ENCODE measurements around the gene SLC23A1. TPM values are rescaled to one million over a fixed set of nuclear protein-coding genes. Genes with fewer than 3 reads are reported as not detected.
A peak's percentile ranks its signal among the peaks of the same experiment; 100 is the strongest.
"Not testable (repeated sequence)": the region's sequence is repeated elsewhere in the genome, so short reads cannot be mapped to it uniquely, and the experiment has no call there.

Gene SLC23A1
- total and polyA plus RNA-seq, 4 donors = 3.1 TPM; not detected in 3

DNA sequence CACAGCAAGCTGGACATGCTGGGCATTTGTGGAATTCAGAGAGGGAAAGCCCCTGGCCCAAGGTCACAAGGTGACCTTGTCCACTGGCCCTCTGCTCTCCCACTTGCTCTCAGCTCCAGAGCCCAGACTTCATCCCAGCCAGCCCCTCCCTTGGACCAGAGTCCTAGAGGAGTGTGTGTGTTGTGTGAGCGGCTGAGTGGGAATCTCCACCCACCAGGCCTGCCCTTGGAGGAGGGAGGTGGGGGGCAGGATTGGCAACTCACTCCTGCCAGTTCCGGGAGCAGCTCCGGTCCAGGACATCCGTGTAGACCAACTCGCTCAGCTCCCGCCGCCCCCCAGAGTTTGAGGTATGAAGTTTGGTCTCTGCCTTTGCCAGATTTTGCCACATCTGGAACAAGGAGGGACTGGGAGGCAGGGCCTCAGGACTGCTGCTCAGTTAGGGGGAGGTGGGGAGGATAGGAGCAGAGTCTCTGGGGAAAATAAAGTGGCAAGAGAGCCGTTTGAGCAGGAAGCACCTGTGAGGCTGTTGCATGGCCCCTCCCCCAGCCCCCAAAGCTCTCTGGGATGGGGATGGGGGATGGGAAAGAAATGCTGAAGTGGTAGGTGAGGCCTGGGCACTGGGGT is 5.2 kb upstream of the SLC23A1 start:
- intact Hi-C loops (cut with DNase I) = no loop called here
- WGBS, 2 donors = 18 to 23% methylated on average over 8 of the region's 8 CpGs
- DNase-seq (peak in 1 of 2 donors; percentile 75), ATAC-seq (ENCODE audit: low FRiP score) (no peak)
- H3K27ac ChIP-seq (ENCODE audit: low read depth in 1 of 2, low read length in 2 of 2) = no peak overlapping the region
- H3K4me1 ChIP-seq (ENCODE audit: control insufficient read depth in 1 of 2, insufficient read depth in 2 of 2, low read length in 2 of 2) = no peaks in the 10 kb centered on the region
- H3K36me3 ChIP-seq (ENCODE audit: control insufficient read depth in 1 of 2, insufficient read depth in 2 of 2, low read length in 1 of 2) = no peaks in the 10 kb centered on the region
- H3K9me3 ChIP-seq (ENCODE audit: control insufficient read depth, low read length) = no peaks in the 10 kb centered on the region
- no peaks in the 10 kb centered on the region for H3K27me3 ChIP-seq (ENCODE audit: control insufficient read depth in 1 of 2, insufficient read depth in 2 of 2, low read length in 1 of 2)
- H3K4me3 ChIP-seq (ENCODE audit: low read length in 2 of 2) = no peak overlapping the region

DNA sequence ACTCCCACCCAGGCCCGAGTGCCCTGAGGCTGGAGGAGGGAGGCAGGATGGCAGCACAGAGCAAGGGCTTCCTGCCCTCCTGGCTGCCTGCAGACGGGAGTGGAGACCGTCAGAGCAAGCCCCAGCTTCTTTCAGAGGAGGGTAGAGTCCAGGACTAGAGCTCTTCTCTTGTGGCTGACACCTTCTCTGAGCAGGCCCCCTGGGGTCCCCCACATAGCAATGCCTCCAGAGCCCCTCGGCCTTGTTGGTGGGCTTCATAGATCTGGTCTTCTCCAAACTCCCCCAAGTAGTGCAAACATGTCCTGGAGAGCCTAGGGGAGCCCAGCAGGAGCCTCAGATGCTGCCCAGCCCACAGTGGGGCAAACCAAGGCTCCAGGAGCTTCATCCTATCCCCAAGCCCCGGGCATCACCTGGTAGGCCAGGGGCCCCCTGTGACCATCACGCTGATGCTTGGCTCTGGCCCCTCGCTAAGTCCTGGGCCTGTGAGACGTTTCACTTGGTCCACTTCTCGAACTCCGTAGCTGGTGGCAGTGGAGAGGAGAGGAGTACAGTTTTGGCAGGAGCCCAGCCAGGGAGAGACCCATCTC is 4.6 kb upstream of the SLC23A1 start:
- WGBS, 2 donors = 82 to 91% methylated on average over 10 of the region's 10 CpGs
- Histone ChIP-seq H3K9me3 (ENCODE audit: control insufficient read depth, low read length) (no peaks in the 10 kb centered on the region), H3K4me1 (ENCODE audit: control insufficient read depth in 1 of 2, insufficient read depth in 2 of 2, low read length in 2 of 2) (no peaks in the 10 kb centered on the region), H3K4me3 (ENCODE audit: low read length in 2 of 2) (no peak overlapping the region), H3K36me3 (ENCODE audit: control insufficient read depth in 1 of 2, insufficient read depth in 2 of 2, low read length in 1 of 2) (no peaks in the 10 kb centered on the region), H3K27ac (ENCODE audit: low read depth in 1 of 2, low read length in 2 of 2) (no peak overlapping the region), H3K27me3 (ENCODE audit: control insufficient read depth in 1 of 2, insufficient read depth in 2 of 2, low read length in 1 of 2) (no peaks in the 10 kb centered on the region)
- intact Hi-C loops (cut with DNase I) = no loop called here
- DNase-seq (no peak), ATAC-seq (ENCODE audit: low FRiP score) (no peak)

DNA sequence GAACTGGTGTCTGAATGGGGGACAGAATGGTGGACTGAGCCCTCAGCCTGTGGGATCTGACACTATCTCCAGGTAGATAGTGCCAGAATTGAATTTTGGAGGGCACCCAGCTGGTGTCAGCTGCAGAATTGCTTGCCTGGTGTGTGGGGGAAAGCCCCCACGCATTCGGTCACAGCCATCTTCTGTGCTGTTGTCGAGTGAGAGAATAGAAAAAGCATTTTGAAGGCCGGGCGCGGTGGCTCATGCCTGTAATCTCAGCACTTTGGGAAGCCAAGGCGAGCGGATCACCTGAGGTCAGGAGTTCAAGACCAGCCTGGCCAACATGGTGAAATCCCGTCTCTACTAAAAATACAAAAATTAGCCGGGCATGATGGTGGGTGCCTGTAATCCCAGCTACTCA is 3.9 kb upstream of the SLC23A1 start:
- H3K9me3 ChIP-seq (ENCODE audit: control insufficient read depth, low read length); intact Hi-C loops (cut with DNase I); H3K36me3 ChIP-seq (ENCODE audit: control insufficient read depth in 1 of 2, insufficient read depth in 2 of 2, low read length in 1 of 2); ATAC-seq (ENCODE audit: low FRiP score); H3K27me3 ChIP-seq (ENCODE audit: control insufficient read depth in 1 of 2, insufficient read depth in 2 of 2, low read length in 1 of 2); H3K4me3 ChIP-seq (ENCODE audit: low read length in 2 of 2); H3K27ac ChIP-seq (ENCODE audit: low read depth in 1 of 2, low read length in 2 of 2); H3K4me1 ChIP-seq (ENCODE audit: control insufficient read depth in 1 of 2, insufficient read depth in 2 of 2, low read length in 2 of 2): not testable (repeated sequence)
- peak in 1 of 2 donors; percentile 16 for DNase-seq
- 95 to 96% methylated on average over 9 to 10 of the region's 10 CpGs for WGBS, 2 donors

DNA sequence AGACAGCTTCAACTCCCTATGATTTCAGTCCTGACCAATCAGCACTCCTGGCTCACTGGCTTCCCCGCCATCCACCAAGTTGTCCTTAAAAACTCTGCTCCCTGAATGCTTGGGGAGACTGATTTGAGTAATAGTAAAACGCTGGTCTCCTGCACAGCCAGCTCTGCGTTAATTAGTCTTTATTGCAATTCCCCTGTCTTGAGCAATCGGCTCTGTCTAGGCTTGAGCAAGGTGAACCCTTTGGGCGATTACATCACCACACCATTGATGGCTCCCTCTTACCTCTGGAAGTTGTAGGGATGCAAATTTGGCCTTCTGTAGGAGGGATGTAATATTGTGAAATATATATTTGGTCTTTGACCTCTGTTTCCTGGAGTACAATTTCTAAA is 2.9 kb upstream of the SLC23A1 start:
- Histone ChIP-seq H3K27me3 (ENCODE audit: control insufficient read depth in 1 of 2, insufficient read depth in 2 of 2, low read length in 1 of 2) (no peaks in the 10 kb centered on the region), H3K4me3 (ENCODE audit: low read length in 2 of 2) (no peak overlapping the region), H3K27ac (ENCODE audit: low read depth in 1 of 2, low read length in 2 of 2) (no peak overlapping the region), H3K9me3 (ENCODE audit: control insufficient read depth, low read length) (no peaks in the 10 kb centered on the region), H3K36me3 (ENCODE audit: control insufficient read depth in 1 of 2, insufficient read depth in 2 of 2, low read length in 1 of 2) (no peaks in the 10 kb centered on the region), H3K4me1 (ENCODE audit: control insufficient read depth in 1 of 2, insufficient read depth in 2 of 2, low read length in 2 of 2) (no peaks in the 10 kb centered on the region)
- DNase-seq (no peak), ATAC-seq (ENCODE audit: low FRiP score) (no peak)
- intact Hi-C loops (cut with DNase I) = no loop called here
- WGBS, 2 donors = 90% methylated on average over 5 of the region's 5 CpGs

DNA sequence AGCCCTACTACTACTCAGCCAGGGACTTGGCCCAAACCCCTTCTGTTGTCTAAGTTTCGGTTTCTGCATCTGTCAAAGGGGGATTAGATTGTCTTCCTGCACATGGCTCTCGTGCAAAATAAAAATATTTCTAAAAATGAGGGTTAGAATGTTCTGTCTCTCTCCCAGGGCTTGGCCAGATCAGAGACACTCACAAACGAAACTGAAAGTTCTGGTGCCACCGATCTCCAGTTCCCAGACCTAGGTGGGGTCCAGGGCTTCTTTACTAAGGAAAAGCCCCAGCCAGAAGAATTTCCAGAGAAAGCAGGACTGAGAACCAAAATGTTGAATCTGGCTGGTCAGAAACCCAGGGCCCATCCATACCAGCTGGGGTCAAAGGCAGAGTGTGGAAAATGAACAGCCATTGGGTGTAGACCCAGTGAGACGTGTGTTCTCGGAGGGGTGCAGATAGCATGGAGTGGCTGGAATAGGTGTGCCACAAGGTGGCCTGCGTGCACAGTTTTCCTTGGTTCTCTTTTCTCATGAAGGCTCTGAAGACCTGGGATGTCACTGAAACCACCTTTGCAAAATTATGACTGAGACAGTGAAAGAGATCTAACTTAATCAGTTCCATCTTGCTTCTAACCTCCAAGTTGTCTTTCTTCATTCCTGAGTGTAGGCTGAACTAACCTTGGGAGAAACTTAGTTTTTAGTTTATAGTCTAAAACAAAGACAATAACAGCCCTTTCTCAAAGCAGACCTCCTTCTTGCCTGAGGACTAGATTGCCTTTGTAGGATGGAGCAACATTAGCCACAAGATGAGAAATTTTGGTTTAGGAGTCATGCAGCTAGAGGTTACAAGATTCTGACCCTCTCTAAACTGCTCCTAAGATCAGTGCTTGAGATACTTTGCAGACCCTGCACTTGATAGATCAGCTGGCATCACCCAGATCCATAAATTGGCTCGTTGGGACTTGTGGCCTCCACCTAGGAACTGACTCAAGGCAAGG is 2.3 kb upstream of the SLC23A1 start:
- intact Hi-C loops (cut with DNase I) = no loop called here
- 64 to 72% methylated on average over 8 of the region's 8 CpGs for WGBS, 2 donors
- Histone ChIP-seq H3K27ac (ENCODE audit: low read depth in 1 of 2, low read length in 2 of 2) (no peak overlapping the region), H3K27me3 (ENCODE audit: control insufficient read depth in 1 of 2, insufficient read depth in 2 of 2, low read length in 1 of 2) (no peaks in the 10 kb centered on the region), H3K4me1 (ENCODE audit: control insufficient read depth in 1 of 2, insufficient read depth in 2 of 2, low read length in 2 of 2) (no peaks in the 10 kb centered on the region), H3K36me3 (ENCODE audit: control insufficient read depth in 1 of 2, insufficient read depth in 2 of 2, low read length in 1 of 2) (no peaks in the 10 kb centered on the region), H3K4me3 (ENCODE audit: low read length in 2 of 2) (no peak overlapping the region), H3K9me3 (ENCODE audit: control insufficient read depth, low read length) (no peaks in the 10 kb centered on the region)
- DNase-seq (no peak), ATAC-seq (ENCODE audit: low FRiP score) (no peak)

DNA sequence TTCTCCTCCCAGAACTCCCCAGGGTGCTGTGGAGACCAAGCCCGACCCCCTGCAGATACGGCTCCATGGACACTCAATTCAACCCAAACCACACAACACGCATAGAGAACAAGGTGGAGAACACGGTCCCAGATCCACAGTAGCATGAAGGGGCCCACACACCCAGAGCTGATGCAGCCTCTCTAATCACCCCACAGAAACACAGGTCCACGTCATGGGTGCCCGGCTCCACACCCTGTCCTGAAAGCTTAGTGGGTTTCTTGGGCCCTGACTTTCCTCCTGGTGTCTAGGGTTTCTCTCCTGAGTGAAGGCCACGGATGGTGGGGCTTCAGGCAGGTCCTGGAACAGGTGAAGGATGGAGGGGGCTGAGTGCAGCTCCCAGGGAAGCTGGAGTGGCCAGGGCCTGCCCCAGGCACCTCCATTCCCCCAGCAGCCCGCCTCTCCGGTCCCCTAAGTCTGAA is 1.5 kb upstream of the SLC23A1 start:
- no peak overlapping the region for H3K4me3 ChIP-seq (ENCODE audit: low read length in 2 of 2)
- H3K9me3 ChIP-seq (ENCODE audit: control insufficient read depth, low read length) = no peaks in the 10 kb centered on the region
- 88% methylated on average over 9 of the region's 9 CpGs for WGBS, 2 donors
- intact Hi-C loops (cut with DNase I) = no loop called here
- no peaks in the 10 kb centered on the region for H3K27me3 ChIP-seq (ENCODE audit: control insufficient read depth in 1 of 2, insufficient read depth in 2 of 2, low read length in 1 of 2)
- H3K36me3 ChIP-seq (ENCODE audit: control insufficient read depth in 1 of 2, insufficient read depth in 2 of 2, low read length in 1 of 2) = no peaks in the 10 kb centered on the region
- no peak overlapping the region for H3K27ac ChIP-seq (ENCODE audit: low read depth in 1 of 2, low read length in 2 of 2)
- H3K4me1 ChIP-seq (ENCODE audit: control insufficient read depth in 1 of 2, insufficient read depth in 2 of 2, low read length in 2 of 2) = no peaks in the 10 kb centered on the region
- no peak for ATAC-seq (ENCODE audit: low FRiP score)
- no peak for DNase-seq

DNA sequence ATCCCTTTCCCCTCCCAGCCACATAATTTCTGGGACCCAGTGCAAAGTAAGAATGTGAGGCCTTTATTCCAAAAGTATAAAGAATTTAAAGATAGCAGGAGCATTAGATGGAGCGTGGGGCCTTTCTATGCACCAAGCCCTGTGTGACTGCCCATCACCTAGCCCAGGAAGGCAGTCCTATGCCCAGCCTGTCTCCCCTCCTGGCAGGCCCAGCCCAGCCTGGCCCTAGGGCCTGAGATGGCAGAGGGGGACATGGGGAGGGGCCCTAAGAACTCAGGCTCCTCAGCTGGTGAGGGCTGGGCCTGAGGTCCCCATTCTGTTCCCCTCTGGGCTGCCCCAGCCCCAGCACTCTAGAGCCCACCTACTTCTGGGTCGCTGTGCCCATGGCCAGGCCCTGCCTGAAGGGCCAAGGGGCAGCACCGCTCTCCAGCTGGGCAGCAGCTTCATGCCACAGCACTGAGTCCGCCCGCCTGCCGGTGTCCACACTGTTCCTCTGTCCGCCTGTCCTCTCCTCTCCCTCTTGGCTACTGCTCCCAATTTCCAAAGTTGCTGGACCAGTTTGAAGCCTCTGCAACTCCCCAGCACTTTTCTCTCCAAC is 995 bp upstream of the SLC23A1 start:
- H3K27ac ChIP-seq (ENCODE audit: low read depth in 1 of 2, low read length in 2 of 2) = no peak overlapping the region
- DNase-seq (peak in 1 of 2 donors; percentile 31), ATAC-seq (ENCODE audit: low FRiP score) (no peak)
- H3K36me3 ChIP-seq (ENCODE audit: control insufficient read depth in 1 of 2, insufficient read depth in 2 of 2, low read length in 1 of 2) = no peaks in the 10 kb centered on the region
- no peak overlapping the region for H3K4me3 ChIP-seq (ENCODE audit: low read length in 2 of 2)
- intact Hi-C loops (cut with DNase I) = no loop called here
- no peaks in the 10 kb centered on the region for H3K27me3 ChIP-seq (ENCODE audit: control insufficient read depth in 1 of 2, insufficient read depth in 2 of 2, low read length in 1 of 2)
- WGBS, 2 donors = 88 to 96% methylated on average over 7 of the region's 7 CpGs
- H3K9me3 ChIP-seq (ENCODE audit: control insufficient read depth, low read length) = no peaks in the 10 kb centered on the region
- no peaks in the 10 kb centered on the region for H3K4me1 ChIP-seq (ENCODE audit: control insufficient read depth in 1 of 2, insufficient read depth in 2 of 2, low read length in 2 of 2)

DNA sequence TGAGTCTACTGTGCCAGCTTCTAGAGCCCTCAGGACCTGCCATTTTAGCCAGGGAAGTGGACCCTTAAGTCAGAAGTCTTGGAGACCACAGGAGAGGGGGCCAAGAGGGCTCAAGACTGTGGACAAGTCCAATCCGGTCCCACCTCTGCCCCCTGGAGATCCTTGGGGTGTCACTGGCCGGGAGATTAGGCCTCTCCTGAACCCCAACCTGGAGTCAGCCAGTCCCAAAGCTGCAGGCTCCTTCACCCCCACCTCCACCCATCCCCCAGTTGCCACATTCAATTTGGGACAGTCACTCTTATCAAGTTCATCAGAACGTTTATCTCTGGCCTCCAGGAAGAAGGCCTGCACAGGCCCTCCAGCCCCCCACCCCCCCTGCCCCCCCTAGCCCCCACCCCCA is 290 bp downstream of the SLC23A1 start:
- Histone ChIP-seq H3K36me3 (ENCODE audit: control insufficient read depth in 1 of 2, insufficient read depth in 2 of 2, low read length in 1 of 2) (no peaks in the 10 kb centered on the region), H3K27me3 (ENCODE audit: control insufficient read depth in 1 of 2, insufficient read depth in 2 of 2, low read length in 1 of 2) (no peaks in the 10 kb centered on the region), H3K4me1 (ENCODE audit: control insufficient read depth in 1 of 2, insufficient read depth in 2 of 2, low read length in 2 of 2) (no peaks in the 10 kb centered on the region), H3K9me3 (ENCODE audit: control insufficient read depth, low read length) (no peaks in the 10 kb centered on the region), H3K27ac (ENCODE audit: low read depth in 1 of 2, low read length in 2 of 2) (no peak overlapping the region), H3K4me3 (ENCODE audit: low read length in 2 of 2) (no peak overlapping the region)
- DNase-seq (no peak), ATAC-seq (ENCODE audit: low FRiP score) (no peak)
- WGBS, 2 donors = 58 to 61% methylated on average over 3 of the region's 3 CpGs
- intact Hi-C loops (cut with DNase I) = no loop called here
